ENCODE results near the gene CDC42BPA. TPM values are rescaled to one million over a fixed set of nuclear protein-coding genes. Genes with fewer than 3 reads are reported as not detected.

CDC42BPA gene
- total and polyA plus RNA-seq, 2 donors (not counting 3 experiments of a cell fraction or from before 2014, with no cell fraction given) = 26.1 to 92.6 TPM

- Histone ChIP-seq H3K4me1 (ENCODE audit: control insufficient read depth, extremely low read depth, insufficient read depth, low read length) (no peaks in the 10 kb centered on the region), H3K27ac (ENCODE audit: insufficient read depth, low read depth, low read length) (no peak overlapping the region), H3K4me2 (ENCODE audit: insufficient read depth, low read length) (no peak overlapping the region), H3K9me3 (replicated peaks; ENCODE audit: control insufficient read depth, insufficient read depth, low read length) (no peaks in the 10 kb centered on the region), H3K4me3 (replicated peaks in 1 of 3; ENCODE audit: insufficient read depth in 1 of 3, low read depth in 1 of 3, low read length in 3 of 3) (no peak overlapping the region), H2AFZ (ENCODE audit: low read depth, low read length) (no peak overlapping the region), H3K9me1 (replicated peaks; ENCODE audit: control insufficient read depth, extremely low read depth, insufficient read depth, low read length) (no peaks in the 10 kb centered on the region), H3K79me2 (ENCODE audit: control insufficient read depth, insufficient read depth, low read length) (no peaks in the 10 kb centered on the region), H3K36me3 (ENCODE audit: control insufficient read depth in 2 of 2, extremely low read depth in 1 of 2, insufficient read depth in 2 of 2, low read length in 2 of 2) (peaks cover 8 to 10% of the 10 kb centered on the region in 2 experiments), H3K9ac (replicated peaks; ENCODE audit: extremely low read depth, insufficient read depth, low read length) (no peak overlapping the region), H4K20me1 (replicated peaks; ENCODE audit: control insufficient read depth, extremely low read depth, insufficient read depth, low read length) (no peaks in the 10 kb centered on the region), H3K27me3 (ENCODE audit: control insufficient read depth in 2 of 2, insufficient read depth in 2 of 2, low read length in 2 of 2) (no peaks in the 10 kb centered on the region)
- ChIA-PET POLR2A (no interaction called here), CTCF (interaction anchor here (1.3 kb wide), 1 partner anchor 56 kb away, joined by 3 read pairs; no protein-coding TSS in a partner anchor)
- dilution Hi-C loops (cut with MboI; ENCODE audit: extremely low pct_ligation_motif_present, low sequenced_read_pairs) (no loop called here), intact Hi-C loops (cut with micrococcal nuclease) (no loop called here)
- TF ChIP-seq GATA2 (IDR thresholded peaks at IDR 0.05; ENCODE audit: insufficient read depth, insufficient read length, low read depth, low read length) = no peak
- TF ChIP-seq FOS (IDR thresholded peaks at IDR 0.05; ENCODE audit: borderline replicate concordance, insufficient read depth, low read length) = no peak
- TF ChIP-seq, protein P1, sequence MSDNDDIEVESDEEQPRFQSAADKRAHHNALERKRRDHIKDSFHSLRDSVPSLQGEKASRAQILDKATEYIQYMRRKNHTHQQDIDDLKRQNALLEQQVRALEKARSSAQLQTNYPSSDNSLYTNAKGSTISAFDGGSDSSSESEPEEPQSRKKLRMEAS (IDR thresholded peaks at IDR 0.05; ENCODE audit: insufficient read depth, insufficient read length) = no peak
- TF ChIP-seq, protein P2, sequence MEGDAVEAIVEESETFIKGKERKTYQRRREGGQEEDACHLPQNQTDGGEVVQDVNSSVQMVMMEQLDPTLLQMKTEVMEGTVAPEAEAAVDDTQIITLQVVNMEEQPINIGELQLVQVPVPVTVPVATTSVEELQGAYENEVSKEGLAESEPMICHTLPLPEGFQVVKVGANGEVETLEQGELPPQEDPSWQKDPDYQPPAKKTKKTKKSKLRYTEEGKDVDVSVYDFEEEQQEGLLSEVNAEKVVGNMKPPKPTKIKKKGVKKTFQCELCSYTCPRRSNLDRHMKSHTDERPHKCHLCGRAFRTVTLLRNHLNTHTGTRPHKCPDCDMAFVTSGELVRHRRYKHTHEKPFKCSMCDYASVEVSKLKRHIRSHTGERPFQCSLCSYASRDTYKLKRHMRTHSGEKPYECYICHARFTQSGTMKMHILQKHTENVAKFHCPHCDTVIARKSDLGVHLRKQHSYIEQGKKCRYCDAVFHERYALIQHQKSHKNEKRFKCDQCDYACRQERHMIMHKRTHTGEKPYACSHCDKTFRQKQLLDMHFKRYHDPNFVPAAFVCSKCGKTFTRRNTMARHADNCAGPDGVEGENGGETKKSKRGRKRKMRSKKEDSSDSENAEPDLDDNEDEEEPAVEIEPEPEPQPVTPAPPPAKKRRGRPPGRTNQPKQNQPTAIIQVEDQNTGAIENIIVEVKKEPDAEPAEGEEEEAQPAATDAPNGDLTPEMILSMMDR (IDR thresholded peaks at IDR 0.05; ENCODE audit: extremely low read depth in 1 of 2, insufficient read depth in 1 of 2, low read depth in 1 of 2, low read length in 2 of 2) = no peak
- TF ChIP-seq EZH2 (IDR thresholded peaks at IDR 0.05; ENCODE audit: borderline replicate concordance, low read depth, low read length, severe bottlenecking) = no peak
- TF ChIP-seq POLR2A (IDR thresholded peaks at IDR 0.05; ENCODE audit: low read depth, low read length) = no peak
- TF ChIP-seq MYC (IDR thresholded peaks at IDR 0.05; ENCODE audit: low read depth, low read length) = no peak
- TF ChIP-seq POLR2AphosphoS5 (IDR thresholded peaks at IDR 0.05; ENCODE audit: insufficient read depth, low read depth, low read length) = no peak
- no peak for TF ChIP-seq JUN (IDR thresholded peaks at IDR 0.05; ENCODE audit: borderline replicate concordance, insufficient read depth, insufficient read length, low read depth)
- FAIRE-seq = no peak
- no peak for DNase-seq (ENCODE audit: low read depth, low spot score)
- no TSS peak for BruUV-seq (replicated peaks)
These were observed 307.6 kb downstream of the CDC42BPA start for GRCh38 chr1:227010645-227011044.

Measured in endothelial cell of umbilical vein (primary cell).